CD14-positive monocyte (primary cell): ENCODE measurements around the gene HLTF. TPM values are rescaled to one million over a fixed set of nuclear protein-coding genes. Genes with fewer than 3 reads are reported as not detected.

Source experiments
- DNase-seq, 3 donors: peaks; one replicate each; pipeline ENCODE4 v3.0.0-alpha.2; 2011 to 2022
- H2AFZ ChIP-seq: 2 replicates; pipeline ENCODE4 v1.6.0; 2012; ENCODE audit warnings: mild to moderate bottlenecking, low read depth, low read length, inconsistent platforms; ENCODE audit not compliant: insufficient read depth, poor library complexity, severe bottlenecking
- H3K27ac ChIP-seq, 2 donors: 1 replicate in 1 of 2; 2 replicates in 1 of 2; pipeline ENCODE4 v1.5.1; 2012 to 2013; ENCODE audit warnings: low read length in 2 of 2, control low read depth in 1 of 2, inconsistent platforms in 1 of 2, low read depth in 1 of 2, mild to moderate bottlenecking in 1 of 2
- H3K27me3 ChIP-seq, 2 donors: one replicate each; pipeline versions ENCODE4 v1.6.0 to v1.6.1; 2011 to 2013; ENCODE audit warnings: low read length in 2 of 2; ENCODE audit not compliant: control insufficient read depth in 2 of 2, insufficient read depth in 2 of 2
- H3K36me3 ChIP-seq, 2 donors: replicated peaks in 1 of 2; 1 replicate in 1 of 2; 2 replicates in 1 of 2; pipeline versions ENCODE4 v1.5.1 to v1.6.1; 2012 to 2013; ENCODE audit warnings: low read length in 2 of 2, control low read depth in 1 of 2, inconsistent platforms in 1 of 2, mild to moderate bottlenecking in 1 of 2; ENCODE audit not compliant: insufficient read depth in 2 of 2, control insufficient read depth in 1 of 2
- H3K4me1 ChIP-seq, 2 donors: 1 replicate in 1 of 2; 2 replicates in 1 of 2; pipeline versions ENCODE4 v1.5.1 to v1.6.1; 2012 to 2013; ENCODE audit warnings: low read length in 2 of 2, control low read depth in 1 of 2, inconsistent platforms in 1 of 2, mild to moderate bottlenecking in 1 of 2, moderate library complexity in 1 of 2; ENCODE audit not compliant: insufficient read depth in 2 of 2, control insufficient read depth in 1 of 2
- H3K4me2 ChIP-seq: replicated peaks from 2 replicates; pipeline ENCODE3; 2012; ENCODE audit warnings: low read length, moderate library complexity, mild to moderate bottlenecking; ENCODE audit not compliant: poor library complexity, severe bottlenecking; ENCODE audit errors: extremely low read depth
- H3K4me3 ChIP-seq, 3 experiments: fragments of 200-600 bp in 1 of 3; sonication (generic) in 1 of 3; replicated peaks in 1 of 3; 1 replicate in 2 of 3; 2 replicates in 1 of 3; pipeline ENCODE4 v1.5.1; 2011 to 2013; ENCODE audit warnings: low read length in 3 of 3, mild to moderate bottlenecking in 3 of 3, control low read depth in 2 of 3, low read depth in 2 of 3, inconsistent platforms in 1 of 3, moderate library complexity in 1 of 3
- H3K79me2 ChIP-seq: 2 replicates; pipeline ENCODE4 v1.6.0; 2012; ENCODE audit warnings: mild to moderate bottlenecking, control low read depth, inconsistent platforms, low read length, moderate library complexity; ENCODE audit not compliant: insufficient read depth
- H3K9ac ChIP-seq: 2 replicates; pipeline ENCODE4 v1.6.0; 2017; ENCODE audit warnings: low read length, mild to moderate bottlenecking; ENCODE audit not compliant: insufficient read depth, poor library complexity, severe bottlenecking
- H3K9me3 ChIP-seq, 2 donors: replicated peaks in 1 of 2; 1 replicate in 1 of 2; 2 replicates in 1 of 2; pipeline versions ENCODE4 v1.5.1 to v1.6.1; 2012 to 2013; ENCODE audit warnings: low read length in 2 of 2, control low read depth in 1 of 2; ENCODE audit not compliant: control insufficient read depth in 1 of 2, insufficient read depth in 1 of 2
- H4K20me1 ChIP-seq: 2 replicates; pipeline ENCODE4 v1.6.0; 2012; ENCODE audit warnings: mild to moderate bottlenecking, low read length, control low read depth, moderate library complexity; ENCODE audit not compliant: insufficient read depth
- H3K27ac Mint-ChIP-seq, 7 donors: one replicate each; pipeline ENCODE4 v1.8.0; 2020; ENCODE audit warnings: mild to moderate bottlenecking in 7 of 7, mixed read lengths in 7 of 7, moderate library complexity in 6 of 7, inconsistent platforms in 2 of 7
- H3K27me3 Mint-ChIP-seq, 3 donors: one replicate each; pipeline ENCODE4 v1.8.0; 2021 to 2022; ENCODE audit warnings: low read depth in 3 of 3, mild to moderate bottlenecking in 3 of 3, mixed read lengths in 3 of 3, moderate library complexity in 3 of 3, inconsistent platforms in 1 of 3
- H3K36me3 Mint-ChIP-seq, 2 donors: one replicate each; pipeline ENCODE4 v1.8.0; 2020; ENCODE audit warnings: mixed read lengths in 2 of 2, inconsistent platforms in 1 of 2, mild to moderate bottlenecking in 1 of 2
- H3K4me1 Mint-ChIP-seq: one replicate; pipeline ENCODE4 v1.8.0; 2020; ENCODE audit warnings: mild to moderate bottlenecking, mixed read lengths
- H3K4me3 Mint-ChIP-seq, 2 donors: one replicate each; pipeline ENCODE4 v1.8.0; 2020; ENCODE audit warnings: mild to moderate bottlenecking in 2 of 2, mixed read lengths in 2 of 2, moderate library complexity in 1 of 2
- H3K9me3 Mint-ChIP-seq, 7 donors: one replicate each; pipeline ENCODE4 v1.8.0; 2020 to 2022; ENCODE audit warnings: mixed read lengths in 7 of 7, mild to moderate bottlenecking in 6 of 7, moderate library complexity in 6 of 7, inconsistent platforms in 2 of 7
- WGBS: methylation state at CpG from one replicate; pipeline ENCODE4 v1.1.5; 2013; ENCODE audit warnings: missing lambda C conversion rate; ENCODE audit not compliant: insufficient coverage; 5-methylcytosine and 5-hydroxymethylcytosine counted together
- intact Hi-C, 2 donors: fragments of 100-400 bp; cut with micrococcal nuclease; formaldehyde crosslinking; loops; one replicate each; pipeline versions ENCODE4 v1.15.0 to v1.15.1; 2023
- polyA plus RNA-seq, 3 donors: library from polyadenylated mRNA; depleted of rRNA in 1 of 3; unstranded in 2 of 3; stranded (reverse) in 1 of 3; fragments of 300-500 nt in 2 of 3; fragments of >200 nt in 1 of 3; fragmentation: Illumina TruSeq in 2 of 3; gene quantifications; 1 replicate in 2 of 3; 2 replicates in 1 of 3; pipeline ENCODE4 v1.2.3, GENCODE V29; 2012 to 2021
- TF ChIP-seq, protein P1 (sequence below): fragments of 200-600 bp; IDR thresholded peaks from one replicate; pipeline ENCODE4 v1.8.0; 2022; ENCODE audit warnings: antibody characterized with exemption, mild to moderate bottlenecking

The HLTF gene
- polyA plus RNA-seq, 3 donors: 2.0 to 4.6 (median 2.7) TPM

DNA sequence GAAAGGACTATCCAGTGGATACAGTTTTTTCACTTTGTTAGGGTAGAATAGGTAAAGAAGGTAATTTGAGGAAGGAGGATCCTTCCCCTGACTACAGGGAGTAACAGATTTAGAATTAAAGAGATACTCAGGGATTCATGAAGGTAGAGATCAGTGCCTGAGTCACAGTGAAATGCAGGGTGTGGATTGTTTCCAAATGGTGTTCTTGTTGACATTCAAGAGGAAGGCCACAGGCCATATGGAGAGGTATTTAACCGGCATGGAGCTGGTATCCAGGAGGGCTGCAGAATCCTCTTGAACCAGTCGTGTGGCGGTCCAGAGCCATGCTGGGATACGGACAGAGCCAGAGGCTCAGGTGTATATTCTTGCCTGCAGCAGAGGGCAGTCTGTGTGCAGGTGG lies 66.8 kb downstream of the HLTF start:
- H3K9me3 Mint-ChIP-seq: no peaks in the 10 kb centered on the region
- H2AFZ ChIP-seq: no peak overlapping the region
- peaks cover 76 to 91% of the 10 kb centered on the region in 2 donors for H3K36me3 Mint-ChIP-seq
- no peak overlapping the region for H3K4me3 Mint-ChIP-seq
- H4K20me1 ChIP-seq: peaks cover 48% of the 10 kb centered on the region
- no peaks in the 10 kb centered on the region for H3K4me1 Mint-ChIP-seq
- no peak overlapping the region for H3K4me2 ChIP-seq
- no peaks in the 10 kb centered on the region for H3K27me3 ChIP-seq
- no peak overlapping the region for H3K27ac ChIP-seq
- no peak overlapping the region for H3K9ac ChIP-seq
- H3K27ac Mint-ChIP-seq: peak overlapping the region in 1 of 7 donors; percentile 58
- 100% methylated on average over 2 of the region's 4 CpGs for WGBS
- H3K79me2 ChIP-seq: no peaks in the 10 kb centered on the region
- H3K36me3 ChIP-seq: peaks cover 76 to 97% of the 10 kb centered on the region in 2 donors
- TF ChIP-seq, protein P1, sequence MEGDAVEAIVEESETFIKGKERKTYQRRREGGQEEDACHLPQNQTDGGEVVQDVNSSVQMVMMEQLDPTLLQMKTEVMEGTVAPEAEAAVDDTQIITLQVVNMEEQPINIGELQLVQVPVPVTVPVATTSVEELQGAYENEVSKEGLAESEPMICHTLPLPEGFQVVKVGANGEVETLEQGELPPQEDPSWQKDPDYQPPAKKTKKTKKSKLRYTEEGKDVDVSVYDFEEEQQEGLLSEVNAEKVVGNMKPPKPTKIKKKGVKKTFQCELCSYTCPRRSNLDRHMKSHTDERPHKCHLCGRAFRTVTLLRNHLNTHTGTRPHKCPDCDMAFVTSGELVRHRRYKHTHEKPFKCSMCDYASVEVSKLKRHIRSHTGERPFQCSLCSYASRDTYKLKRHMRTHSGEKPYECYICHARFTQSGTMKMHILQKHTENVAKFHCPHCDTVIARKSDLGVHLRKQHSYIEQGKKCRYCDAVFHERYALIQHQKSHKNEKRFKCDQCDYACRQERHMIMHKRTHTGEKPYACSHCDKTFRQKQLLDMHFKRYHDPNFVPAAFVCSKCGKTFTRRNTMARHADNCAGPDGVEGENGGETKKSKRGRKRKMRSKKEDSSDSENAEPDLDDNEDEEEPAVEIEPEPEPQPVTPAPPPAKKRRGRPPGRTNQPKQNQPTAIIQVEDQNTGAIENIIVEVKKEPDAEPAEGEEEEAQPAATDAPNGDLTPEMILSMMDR: no peak
- H3K4me1 ChIP-seq: no peaks in the 10 kb centered on the region
- no peak overlapping the region for H3K4me3 ChIP-seq
- intact Hi-C loops: no loop called here
- no peaks in the 10 kb centered on the region for H3K9me3 ChIP-seq
- H3K27me3 Mint-ChIP-seq: peaks cover 0 to 2% (median 0%) of the 10 kb centered on the region in 3 donors
- DNase-seq: no peak

DNA sequence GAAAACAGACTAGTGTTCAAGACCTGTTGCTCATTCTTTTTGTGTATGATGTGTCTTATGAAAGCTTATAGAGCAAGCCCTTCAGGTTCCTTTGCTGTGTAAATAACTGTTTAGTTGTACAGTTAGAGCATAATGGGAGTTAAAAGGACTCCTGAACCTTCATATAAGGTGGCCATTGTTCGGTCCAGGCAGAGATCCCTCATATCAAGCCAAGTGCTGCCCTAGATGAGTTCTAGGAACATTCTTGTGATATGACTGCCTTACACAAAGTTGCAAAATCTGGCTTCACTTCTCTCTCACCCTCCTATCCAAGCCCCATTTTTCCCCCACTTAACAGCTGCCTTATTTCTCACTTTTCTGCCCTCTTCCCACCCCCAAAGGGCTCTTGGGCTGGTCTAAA lies 68.1 kb downstream of the HLTF start:
- H3K36me3 Mint-ChIP-seq: peaks cover 73 to 89% of the 10 kb centered on the region in 2 donors
- peak overlapping the region in 2 of 7 donors; percentile 15 to 17 for H3K27ac Mint-ChIP-seq
- H3K27me3 Mint-ChIP-seq: peaks cover 0 to 2% (median 0%) of the 10 kb centered on the region in 3 donors
- intact Hi-C loops: no loop called here
- Histone ChIP-seq H4K20me1 (peaks cover 49% of the 10 kb centered on the region), H3K9ac (no peak overlapping the region), H3K4me2 (no peak overlapping the region), H3K4me3 (no peak overlapping the region), H3K27me3 (no peaks in the 10 kb centered on the region), H3K36me3 (peaks cover 72 to 97% of the 10 kb centered on the region in 2 donors), H2AFZ (no peak overlapping the region), H3K27ac (no peak overlapping the region), H3K79me2 (no peaks in the 10 kb centered on the region), H3K4me1 (no peaks in the 10 kb centered on the region), H3K9me3 (no peaks in the 10 kb centered on the region)
- H3K4me3 Mint-ChIP-seq: no peak overlapping the region
- no peaks in the 10 kb centered on the region for H3K4me1 Mint-ChIP-seq
- WGBS: no CpG with 5 or more reads among the region's 1 CpG
- no peak for DNase-seq
- TF ChIP-seq, protein P1: no peak
- no peaks in the 10 kb centered on the region for H3K9me3 Mint-ChIP-seq
